NB4 (cell line): ENCODE results near the gene CFAP221.

Experiments used
- DNase-seq: peaks from one replicate; pipeline ENCODE4 v3.0.0; 2010; ENCODE audit warnings: low read depth
- H3K4me3 ChIP-seq: one replicate; pipeline ENCODE4 v1.5.1; 2011; ENCODE audit warnings: mild to moderate bottlenecking, low read depth, low read length, moderate library complexity
- MAX ChIP-seq: IDR thresholded peaks from 2 replicates; pipeline ENCODE4 v1.6.1; 2011; ENCODE audit warnings: low read depth, low read length
- MYC ChIP-seq: IDR thresholded peaks from 2 replicates; pipeline ENCODE4 v1.6.1; 2011; ENCODE audit warnings: low read depth, low read length
- POLR2A ChIP-seq: IDR thresholded peaks from 2 replicates; pipeline ENCODE4 v1.6.1; 2011; ENCODE audit warnings: mild to moderate bottlenecking; ENCODE audit not compliant: insufficient read length; ENCODE audit errors: extremely low read depth
- TF ChIP-seq, protein P1 (sequence below): IDR thresholded peaks from one replicate; pipeline ENCODE4 v1.5.1; 2012; ENCODE audit warnings: low read depth, low read length

Gene CFAP221

DNA sequence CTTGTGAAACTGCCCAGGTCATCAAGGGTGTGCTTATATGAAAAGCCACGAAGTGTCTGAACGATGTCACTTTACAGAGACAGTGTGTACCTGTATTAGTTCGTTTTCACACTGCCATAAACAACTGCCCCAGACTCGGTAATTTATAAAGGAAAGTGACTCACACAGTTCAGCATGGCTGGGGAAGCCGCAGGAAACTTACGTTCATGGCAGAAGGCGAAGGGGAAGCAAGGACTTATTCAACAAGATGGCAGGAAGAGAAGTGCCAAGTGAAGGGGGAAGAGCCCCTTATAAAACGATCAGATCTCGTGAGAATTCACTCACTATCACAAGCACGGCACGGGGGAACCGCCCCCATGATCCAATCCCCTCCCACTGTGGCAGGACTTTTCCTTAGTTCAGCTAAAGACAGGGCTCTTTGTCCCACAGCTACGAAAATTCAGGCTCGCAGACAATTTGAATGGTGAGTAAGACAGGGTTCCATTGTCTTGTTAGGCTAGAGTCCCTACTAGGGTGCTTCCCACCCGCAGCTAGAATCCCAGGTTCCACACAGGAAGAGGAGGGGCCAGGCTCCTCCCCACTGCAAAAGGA, 154.9 kb downstream of the CFAP221 start:
- TF ChIP-seq POLR2A: no peak
- TF ChIP-seq MAX: no peak
- TF ChIP-seq, protein P1, sequence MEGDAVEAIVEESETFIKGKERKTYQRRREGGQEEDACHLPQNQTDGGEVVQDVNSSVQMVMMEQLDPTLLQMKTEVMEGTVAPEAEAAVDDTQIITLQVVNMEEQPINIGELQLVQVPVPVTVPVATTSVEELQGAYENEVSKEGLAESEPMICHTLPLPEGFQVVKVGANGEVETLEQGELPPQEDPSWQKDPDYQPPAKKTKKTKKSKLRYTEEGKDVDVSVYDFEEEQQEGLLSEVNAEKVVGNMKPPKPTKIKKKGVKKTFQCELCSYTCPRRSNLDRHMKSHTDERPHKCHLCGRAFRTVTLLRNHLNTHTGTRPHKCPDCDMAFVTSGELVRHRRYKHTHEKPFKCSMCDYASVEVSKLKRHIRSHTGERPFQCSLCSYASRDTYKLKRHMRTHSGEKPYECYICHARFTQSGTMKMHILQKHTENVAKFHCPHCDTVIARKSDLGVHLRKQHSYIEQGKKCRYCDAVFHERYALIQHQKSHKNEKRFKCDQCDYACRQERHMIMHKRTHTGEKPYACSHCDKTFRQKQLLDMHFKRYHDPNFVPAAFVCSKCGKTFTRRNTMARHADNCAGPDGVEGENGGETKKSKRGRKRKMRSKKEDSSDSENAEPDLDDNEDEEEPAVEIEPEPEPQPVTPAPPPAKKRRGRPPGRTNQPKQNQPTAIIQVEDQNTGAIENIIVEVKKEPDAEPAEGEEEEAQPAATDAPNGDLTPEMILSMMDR: no peak
- DNase-seq: no peak
- H3K4me3 ChIP-seq: no peak overlapping the region

- H3K4me3 ChIP-seq: no peak overlapping the region
- no peak for DNase-seq
- TF ChIP-seq MAX (no peak), POLR2A (no peak), MYC (no peak)
- TF ChIP-seq, protein P1: no peak
Measured at GRCh38 chr2:119700866-119701265, 156.6 kb downstream of the CFAP221 start.

DNA sequence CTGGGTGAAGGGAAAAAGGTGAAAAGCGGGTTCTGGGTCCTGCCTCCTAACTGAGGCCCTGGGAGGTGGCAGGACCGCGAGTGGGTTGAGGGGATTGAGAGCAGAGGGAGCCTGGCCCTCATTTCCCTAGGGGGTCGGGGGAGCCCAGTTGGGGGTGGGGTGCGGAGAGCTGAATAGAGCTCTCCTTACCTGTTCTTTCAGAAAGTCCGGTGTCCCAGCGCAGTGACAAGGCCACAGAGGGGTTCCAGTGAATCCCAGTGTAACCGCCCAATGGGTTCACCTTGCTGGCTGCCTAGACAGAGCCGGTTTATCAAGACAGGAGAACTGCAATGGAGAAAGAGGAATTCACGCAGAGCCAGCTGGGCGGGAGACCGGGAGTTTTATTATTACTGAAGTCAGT, 157.1 kb downstream of the CFAP221 start:
- TF ChIP-seq, protein P1: no peak
- TF ChIP-seq MYC (no peak), MAX (no peak), POLR2A (no peak)
- H3K4me3 ChIP-seq: no peak overlapping the region
- DNase-seq: no peak

GRCh38 chr2:119702203-119702917, 158.1 kb downstream of the CFAP221 start:
- TF ChIP-seq MYC (no peak), MAX (no peak), POLR2A (no peak)
- TF ChIP-seq, protein P1: no peak
- no peak for DNase-seq

GRCh38 chr2:119702918-119703401, 158.7 kb downstream of the CFAP221 start:
- TF ChIP-seq MAX: no peak
- TF ChIP-seq, protein P1: peak; percentile 98
- TF ChIP-seq POLR2A: no peak
- no peak for TF ChIP-seq MYC
- peak; percentile 76 for DNase-seq
- no peak overlapping the region for H3K4me3 ChIP-seq

More at GRCh38 chr2:119702203-119702917, 158.1 kb downstream of the CFAP221 start:
- no peak overlapping the region for H3K4me3 ChIP-seq
